OCI-LY7 (cell line): Measurements from ENCODE around the gene PADI3. TPM values are rescaled to one million over a fixed set of nuclear protein-coding genes. Genes with fewer than 3 reads are reported as not detected.

Source experiments
- BruUV-seq: library from RNA; stranded (reverse); fragments of 400-500 nt; replicated peaks from 2 replicates; lab custom pipeline; 2021; lab: Mats Ljungman, UMichigan
- CTCF ChIA-PET: fragments of 300-600 bp; sonication (Branson Sonifier 250); formaldehyde crosslinking; loops from one replicate; lab custom pipeline; 2022; ENCODE audit warnings: antibody characterized with exemption; ENCODE audit not compliant: unreplicated experiment; lab: Charles Lee
- POLR2A ChIA-PET: fragments of 300-600 bp; sonication (Branson Sonifier 250); formaldehyde crosslinking; loops from one replicate; lab custom pipeline; 2022; ENCODE audit warnings: antibody characterized with exemption; lab: Charles Lee
- DNase-seq: peaks from one replicate; pipeline ENCODE4 v3.0.0-alpha.2; 2015; ENCODE audit warnings: low spot score
- H2AFZ ChIP-seq: fragments of 200-600 bp; sonication (generic), shearing (Covaris generic); 2 replicates; pipeline ENCODE4 v1.6.1; 2014; ENCODE audit warnings: mild to moderate bottlenecking, antibody characterized with exemption, low read length, moderate library complexity
- H3K27ac ChIP-seq: fragments of 200-600 bp; sonication (generic); 2 replicates; pipeline ENCODE4 v1.5.1; 2014; ENCODE audit warnings: mixed run types, low read depth, mild to moderate bottlenecking, moderate library complexity, low read length, inconsistent platforms; ENCODE audit not compliant: poor library complexity, severe bottlenecking
- H3K36me3 ChIP-seq: fragments of 200-600 bp; sonication (generic); 2 replicates; pipeline ENCODE4 v1.6.1; 2014; ENCODE audit warnings: mild to moderate bottlenecking, antibody characterized with exemption, low read length, moderate library complexity, mixed read lengths; ENCODE audit not compliant: insufficient read depth
- H3K4me1 ChIP-seq: fragments of 200-600 bp; sonication (generic); 2 replicates; pipeline ENCODE4 v1.5.1; 2014; ENCODE audit warnings: mild to moderate bottlenecking, low read length; ENCODE audit not compliant: insufficient read depth, poor library complexity, severe bottlenecking
- H3K4me2 ChIP-seq: fragments of 200-600 bp; sonication (generic); 2 replicates; pipeline ENCODE4 v1.6.1; 2014; ENCODE audit warnings: mild to moderate bottlenecking, low read length
- H3K4me3 ChIP-seq: fragments of 200-600 bp; sonication (generic); 2 replicates; pipeline ENCODE4 v1.5.1; 2014; ENCODE audit warnings: mild to moderate bottlenecking, low read depth, low read length; ENCODE audit not compliant: poor library complexity, severe bottlenecking
- H3K79me2 ChIP-seq: fragments of 200-600 bp; sonication (generic); 2 replicates; pipeline ENCODE4 v1.6.1; 2016; ENCODE audit warnings: low read depth, mild to moderate bottlenecking, low read length, moderate library complexity, mixed read lengths; ENCODE audit not compliant: insufficient read depth
- H3K9me2 ChIP-seq: fragments of 200-600 bp; sonication (generic); 2 replicates; pipeline ENCODE4 v1.6.1; 2016; ENCODE audit warnings: mild to moderate bottlenecking, low read length, mixed read lengths; ENCODE audit not compliant: insufficient read depth
- H3K9me3 ChIP-seq: fragments of 200-600 bp; sonication (generic); 2 replicates; pipeline ENCODE4 v1.6.1; 2014; ENCODE audit warnings: mild to moderate bottlenecking, mixed run types, low read length, mixed read lengths
- H4K20me1 ChIP-seq: fragments of 200-600 bp; sonication (generic); 2 replicates; pipeline ENCODE4 v1.6.1; 2014; ENCODE audit warnings: mild to moderate bottlenecking, antibody characterized with exemption, low read length, moderate library complexity, mixed read lengths; ENCODE audit not compliant: insufficient read depth
- EZH2phosphoT487 ChIP-seq: fragments of 200-600 bp; sonication (generic); IDR thresholded peaks from 2 replicates; pipeline ENCODE4 v1.6.1; 2018; ENCODE audit warnings: low read depth, borderline replicate concordance, mild to moderate bottlenecking, mixed run types, antibody characterized with exemption, low read length, moderate library complexity, mixed read lengths
- intact Hi-C: fragments of 100-400 bp; cut with micrococcal nuclease; formaldehyde crosslinking; loops from one replicate; pipeline ENCODE4 v1.10.0; 2022; ENCODE audit not compliant: unreplicated experiment
- total RNA-seq, 2 experiments: library from RNA; depleted of rRNA in 1 of 2; stranded (reverse); fragments of >200 nt in 1 of 2; shearing (Covaris generic) in 1 of 2; gene quantifications; 2 replicates each; pipeline ENCODE4 v1.2.3, GENCODE V29; 2014 to 2022
- TF ChIP-seq, protein P1 (sequence below): fragments of 200-600 bp; sonication (generic); conservative IDR thresholded peaks from 2 replicates; pipeline ENCODE4 v1.5.1; 2014; ENCODE audit warnings: mild to moderate bottlenecking, antibody characterized with exemption, low read length, moderate library complexity, mixed read lengths

PADI3 gene
- total RNA-seq, 2 experiments from 2014 or later, result not detected

DNA sequence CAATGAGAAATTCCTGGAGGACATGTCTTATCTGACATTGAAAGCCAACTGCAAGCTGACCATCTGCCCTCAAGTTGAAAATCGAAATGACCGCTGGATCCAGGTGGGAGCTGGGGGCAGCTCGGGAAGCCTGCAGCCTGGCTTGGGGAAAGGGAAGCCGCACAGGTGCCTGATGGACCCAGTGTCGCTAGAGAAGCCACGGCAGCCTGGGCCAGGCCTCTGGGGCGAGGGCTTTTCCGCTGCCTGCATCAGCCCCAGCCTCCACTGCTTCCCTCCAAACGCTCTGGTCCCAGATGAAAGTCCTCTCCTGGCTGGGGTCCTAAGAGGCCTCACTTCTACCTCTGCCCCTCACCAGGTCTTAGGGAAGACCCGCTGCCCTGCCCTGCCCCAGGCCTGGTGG is 18.8 kb upstream of the PADI3 start:
- no peak for TF ChIP-seq EZH2phosphoT487
- TF ChIP-seq, protein P1, sequence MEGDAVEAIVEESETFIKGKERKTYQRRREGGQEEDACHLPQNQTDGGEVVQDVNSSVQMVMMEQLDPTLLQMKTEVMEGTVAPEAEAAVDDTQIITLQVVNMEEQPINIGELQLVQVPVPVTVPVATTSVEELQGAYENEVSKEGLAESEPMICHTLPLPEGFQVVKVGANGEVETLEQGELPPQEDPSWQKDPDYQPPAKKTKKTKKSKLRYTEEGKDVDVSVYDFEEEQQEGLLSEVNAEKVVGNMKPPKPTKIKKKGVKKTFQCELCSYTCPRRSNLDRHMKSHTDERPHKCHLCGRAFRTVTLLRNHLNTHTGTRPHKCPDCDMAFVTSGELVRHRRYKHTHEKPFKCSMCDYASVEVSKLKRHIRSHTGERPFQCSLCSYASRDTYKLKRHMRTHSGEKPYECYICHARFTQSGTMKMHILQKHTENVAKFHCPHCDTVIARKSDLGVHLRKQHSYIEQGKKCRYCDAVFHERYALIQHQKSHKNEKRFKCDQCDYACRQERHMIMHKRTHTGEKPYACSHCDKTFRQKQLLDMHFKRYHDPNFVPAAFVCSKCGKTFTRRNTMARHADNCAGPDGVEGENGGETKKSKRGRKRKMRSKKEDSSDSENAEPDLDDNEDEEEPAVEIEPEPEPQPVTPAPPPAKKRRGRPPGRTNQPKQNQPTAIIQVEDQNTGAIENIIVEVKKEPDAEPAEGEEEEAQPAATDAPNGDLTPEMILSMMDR, result no peak
- DNase-seq, result no peak
- Histone ChIP-seq H2AFZ (no peak overlapping the region), H4K20me1 (no peaks in the 10 kb centered on the region), H3K4me2 (no peak overlapping the region), H3K36me3 (no peaks in the 10 kb centered on the region), H3K4me1 (peaks cover 8% of the 10 kb centered on the region), H3K4me3 (no peak overlapping the region), H3K27ac (no peak overlapping the region), H3K9me3 (no peaks in the 10 kb centered on the region), H3K9me2 (no peaks in the 10 kb centered on the region), H3K79me2 (no peaks in the 10 kb centered on the region)
- ChIA-PET POLR2A (no interaction called here), CTCF (no interaction called here)
- intact Hi-C loops, result no loop called here
- no TSS peak for BruUV-seq

DNA sequence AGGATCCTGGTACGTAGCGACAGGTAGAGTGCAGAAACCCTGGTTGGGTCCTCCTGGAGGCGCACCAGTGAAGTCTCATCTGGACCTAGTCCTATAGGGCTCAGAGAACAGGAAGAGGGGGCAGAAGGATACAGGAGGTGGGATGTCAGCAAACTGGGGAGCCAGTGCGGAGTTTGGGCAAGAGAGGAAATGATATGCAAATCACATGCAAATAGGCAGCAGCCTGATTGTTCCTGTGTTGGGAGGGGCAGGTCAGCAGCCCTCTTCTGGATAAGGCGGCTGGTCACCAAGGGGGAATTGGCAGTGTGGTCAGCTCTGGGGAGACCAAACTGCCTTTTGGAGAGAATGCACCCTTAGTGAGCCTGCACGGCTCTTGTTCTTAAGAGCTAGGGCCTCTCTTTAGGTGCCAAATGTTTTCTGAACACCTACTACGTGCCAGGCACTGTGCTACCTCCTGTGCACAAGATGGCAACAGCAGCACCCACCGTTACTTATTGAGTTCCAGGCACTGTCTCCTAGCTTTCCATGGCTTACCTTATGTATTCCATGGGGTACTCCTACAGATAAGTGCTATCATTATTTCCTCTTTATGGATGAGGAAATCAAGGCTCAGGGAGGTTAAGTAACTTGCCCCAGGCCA is 18.1 kb upstream of the PADI3 start:
- DNase-seq, result no peak
- CTCF ChIA-PET, result no interaction called here
- intact Hi-C loops, result no loop called here
- H3K4me1 ChIP-seq, result peaks cover 8% of the 10 kb centered on the region
- POLR2A ChIA-PET, result no interaction called here
- no peaks in the 10 kb centered on the region for H4K20me1 ChIP-seq
- H3K79me2 ChIP-seq, result no peaks in the 10 kb centered on the region
- BruUV-seq, result no TSS peak
- no peak overlapping the region for H3K4me3 ChIP-seq
- H3K9me3 ChIP-seq, result no peaks in the 10 kb centered on the region
- H3K9me2 ChIP-seq, result no peaks in the 10 kb centered on the region
- no peak overlapping the region for H3K4me2 ChIP-seq
- TF ChIP-seq, protein P1, result no peak
- no peak overlapping the region for H3K27ac ChIP-seq
- no peaks in the 10 kb centered on the region for H3K36me3 ChIP-seq
- no peak overlapping the region for H2AFZ ChIP-seq

DNA sequence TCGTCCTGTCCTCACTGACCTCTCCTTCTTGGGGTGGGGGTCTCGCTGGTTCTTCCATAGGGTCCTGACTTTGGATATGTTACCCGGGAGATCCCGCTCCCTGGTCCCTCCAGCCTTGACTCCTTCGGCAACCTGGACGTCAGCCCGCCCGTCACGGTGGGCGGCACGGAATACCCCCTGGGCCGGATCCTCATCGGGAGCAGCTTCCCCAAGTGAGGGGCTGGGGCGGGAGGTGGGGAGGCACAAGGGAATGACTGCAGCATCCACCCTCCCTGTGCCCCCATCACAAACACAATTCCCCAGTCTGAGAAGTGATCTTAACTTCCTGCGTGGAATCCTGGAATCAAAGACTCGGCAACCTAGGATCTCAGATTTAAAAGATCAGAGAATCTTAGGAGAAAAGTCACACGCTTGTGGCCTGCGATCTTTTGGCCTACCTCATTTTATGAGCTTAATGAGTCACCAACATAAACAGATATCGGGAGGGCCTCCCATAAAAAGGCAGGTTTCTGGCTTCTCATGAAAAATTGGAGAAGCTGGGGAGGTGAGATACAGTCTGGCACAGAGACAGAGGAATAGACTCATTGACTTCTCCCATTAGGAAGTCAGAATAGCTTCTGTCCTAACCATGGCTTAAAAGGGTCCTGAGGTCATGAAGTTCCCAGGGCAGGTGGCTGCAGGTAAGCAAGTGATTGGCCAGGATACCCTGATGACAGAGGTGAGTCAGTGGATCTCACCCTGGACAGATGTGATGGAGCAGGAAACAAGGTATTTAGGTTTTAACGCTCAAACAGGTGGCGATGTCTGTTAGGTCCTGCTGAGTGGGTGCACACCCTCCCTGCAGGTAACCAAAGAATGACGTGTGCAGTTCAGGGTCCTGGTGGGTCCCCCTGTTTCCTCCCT is 15.9 kb upstream of the PADI3 start:
- Histone ChIP-seq H3K4me2 (no peak overlapping the region), H3K79me2 (no peaks in the 10 kb centered on the region), H3K9me3 (no peaks in the 10 kb centered on the region), H3K9me2 (no peaks in the 10 kb centered on the region), H3K4me3 (no peak overlapping the region), H3K27ac (no peak overlapping the region), H3K4me1 (peaks cover 8% of the 10 kb centered on the region), H2AFZ (no peak overlapping the region), H4K20me1 (no peaks in the 10 kb centered on the region), H3K36me3 (no peaks in the 10 kb centered on the region)
- ChIA-PET POLR2A (no interaction called here), CTCF (no interaction called here)
- no peak for DNase-seq
- intact Hi-C loops, result no loop called here
- no TSS peak for BruUV-seq
- no peak for TF ChIP-seq EZH2phosphoT487
- TF ChIP-seq, protein P1, result no peak
